Gastroesophageal sphincter (tissue), 4 donors: Measurements from ENCODE around the gene EMILIN3. TPM values are rescaled to one million over a fixed set of nuclear protein-coding genes. Genes with fewer than 3 reads are reported as not detected.

Experiments
- ATAC-seq: fragments of 150-250 bp; one replicate; pipeline ENCODE4 v1.9.1; 2016; ENCODE audit warnings: mild to moderate bottlenecking, moderate library complexity
- H3K27ac ChIP-seq, 4 donors: fragments of 200-600 bp; sonication (generic) in 3 of 4; 1 replicate in 3 of 4; 2 replicates in 1 of 4; pipeline ENCODE4 v1.5.1; 2016 to 2019
- H3K27me3 ChIP-seq: fragments of 200-600 bp; sonication (generic); one replicate; pipeline ENCODE4 v1.5.1; 2019
- H3K36me3 ChIP-seq, 2 donors: fragments of 200-600 bp; sonication (generic); one replicate each; pipeline ENCODE4 v1.5.1; 2019; ENCODE audit warnings: control low read depth in 1 of 2
- H3K4me1 ChIP-seq, 3 donors: fragments of 200-600 bp; sonication (generic); 1 replicate in 2 of 3; 2 replicates in 1 of 3; pipeline ENCODE4 v1.5.1; 2016 to 2019; ENCODE audit warnings: control low read depth in 2 of 3
- H3K4me3 ChIP-seq, 2 donors: fragments of 200-600 bp; sonication (generic); one replicate each; pipeline ENCODE4 v1.5.1; 2019; ENCODE audit warnings: mild to moderate bottlenecking in 1 of 2, moderate library complexity in 1 of 2
- H3K9me3 ChIP-seq, 3 donors: fragments of 200-600 bp; sonication (generic); one replicate each; pipeline ENCODE4 v1.5.1; 2017 to 2019; ENCODE audit warnings: control low read depth in 2 of 3
- EP300 ChIP-seq: sonication (generic); formaldehyde crosslinking; IDR thresholded peaks from one replicate; pipeline ENCODE4 v1.6.1; 2017; ENCODE audit warnings: antibody characterized with exemption, mild to moderate bottlenecking
- POLR2A ChIP-seq, 2 donors: fragments of 450-650 bp; IDR thresholded peaks; one replicate each; pipeline ENCODE4 v1.6.1; 2017; ENCODE audit warnings: antibody characterized with exemption in 2 of 2, mild to moderate bottlenecking in 2 of 2, moderate library complexity in 1 of 2
- POLR2AphosphoS5 ChIP-seq: sonication (generic); formaldehyde crosslinking; IDR thresholded peaks from one replicate; pipeline ENCODE4 v1.6.1; 2017; ENCODE audit warnings: antibody characterized with exemption
- WGBS, 2 donors: methylation state at CpG; one replicate each; pipeline ENCODE4 v1.1.5; 2018; ENCODE audit warnings: low coverage in 1 of 2; 5-methylcytosine and 5-hydroxymethylcytosine counted together
- total RNA-seq, 4 donors: library from RNA; depleted of rRNA; stranded (reverse); fragments of >200 nt; gene quantifications; one replicate each; pipeline ENCODE4 v1.1.0, GENCODE V29; 2016
- TF ChIP-seq, protein P1 (sequence below), 4 experiments: fragments of 200-600 bp in 2 of 4; fragments of 450-650 bp in 2 of 4; sonication (generic) in 1 of 4; IDR thresholded peaks; one replicate each; pipeline ENCODE4 v1.5.1; 2017 to 2019; ENCODE audit warnings: antibody characterized with exemption in 4 of 4, mild to moderate bottlenecking in 2 of 4, moderate library complexity in 2 of 4

EMILIN3 gene
- total RNA-seq, 4 donors from 2014 or later: 1.1 to 3.6 (median 2.9) TPM

DNA sequence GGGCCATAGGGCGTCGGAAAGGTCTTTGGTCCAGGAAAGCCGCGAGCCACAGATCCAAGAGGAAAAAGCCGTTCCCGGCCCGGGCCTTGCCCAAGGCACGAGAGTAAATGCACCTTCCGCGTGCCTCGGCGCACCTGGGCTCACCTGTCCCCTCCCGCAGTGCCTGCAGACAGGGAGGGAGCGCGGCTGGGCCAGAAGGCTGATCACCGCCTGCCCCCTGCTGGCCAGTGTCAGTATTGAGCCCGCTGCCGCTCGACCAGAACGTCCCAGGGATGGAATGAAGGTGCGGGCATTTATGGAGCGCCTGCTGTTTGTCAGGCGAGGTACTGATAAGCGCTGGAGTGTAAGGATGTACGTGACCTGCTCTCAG lies 26.7 kb downstream of the EMILIN3 start:
- Histone ChIP-seq H3K4me3 (peak overlapping the region in 1 of 2 donors; percentile 49), H3K36me3 (no peaks in the 10 kb centered on the region), H3K9me3 (no peaks in the 10 kb centered on the region), H3K4me1 (peaks cover 0 to 41% (median 16%) of the 10 kb centered on the region in 3 donors), H3K27me3 (no peaks in the 10 kb centered on the region), H3K27ac (peak overlapping the region in 3 of 4 donors; percentile 79 to 83 (median 82))
- peak; percentile 77 for ATAC-seq
- WGBS, 2 donors: 0% methylated on average over 1 to 8 of the region's 25 CpGs
- TF ChIP-seq POLR2A (IDR thresholded peaks at IDR 0.05) (no peak), POLR2AphosphoS5 (peak; percentile 13)
- TF ChIP-seq, protein P1, sequence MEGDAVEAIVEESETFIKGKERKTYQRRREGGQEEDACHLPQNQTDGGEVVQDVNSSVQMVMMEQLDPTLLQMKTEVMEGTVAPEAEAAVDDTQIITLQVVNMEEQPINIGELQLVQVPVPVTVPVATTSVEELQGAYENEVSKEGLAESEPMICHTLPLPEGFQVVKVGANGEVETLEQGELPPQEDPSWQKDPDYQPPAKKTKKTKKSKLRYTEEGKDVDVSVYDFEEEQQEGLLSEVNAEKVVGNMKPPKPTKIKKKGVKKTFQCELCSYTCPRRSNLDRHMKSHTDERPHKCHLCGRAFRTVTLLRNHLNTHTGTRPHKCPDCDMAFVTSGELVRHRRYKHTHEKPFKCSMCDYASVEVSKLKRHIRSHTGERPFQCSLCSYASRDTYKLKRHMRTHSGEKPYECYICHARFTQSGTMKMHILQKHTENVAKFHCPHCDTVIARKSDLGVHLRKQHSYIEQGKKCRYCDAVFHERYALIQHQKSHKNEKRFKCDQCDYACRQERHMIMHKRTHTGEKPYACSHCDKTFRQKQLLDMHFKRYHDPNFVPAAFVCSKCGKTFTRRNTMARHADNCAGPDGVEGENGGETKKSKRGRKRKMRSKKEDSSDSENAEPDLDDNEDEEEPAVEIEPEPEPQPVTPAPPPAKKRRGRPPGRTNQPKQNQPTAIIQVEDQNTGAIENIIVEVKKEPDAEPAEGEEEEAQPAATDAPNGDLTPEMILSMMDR (IDR thresholded peaks at IDR 0.05): peak in 3 of 4 experiments; percentile 99 to 100 (median 100)

DNA sequence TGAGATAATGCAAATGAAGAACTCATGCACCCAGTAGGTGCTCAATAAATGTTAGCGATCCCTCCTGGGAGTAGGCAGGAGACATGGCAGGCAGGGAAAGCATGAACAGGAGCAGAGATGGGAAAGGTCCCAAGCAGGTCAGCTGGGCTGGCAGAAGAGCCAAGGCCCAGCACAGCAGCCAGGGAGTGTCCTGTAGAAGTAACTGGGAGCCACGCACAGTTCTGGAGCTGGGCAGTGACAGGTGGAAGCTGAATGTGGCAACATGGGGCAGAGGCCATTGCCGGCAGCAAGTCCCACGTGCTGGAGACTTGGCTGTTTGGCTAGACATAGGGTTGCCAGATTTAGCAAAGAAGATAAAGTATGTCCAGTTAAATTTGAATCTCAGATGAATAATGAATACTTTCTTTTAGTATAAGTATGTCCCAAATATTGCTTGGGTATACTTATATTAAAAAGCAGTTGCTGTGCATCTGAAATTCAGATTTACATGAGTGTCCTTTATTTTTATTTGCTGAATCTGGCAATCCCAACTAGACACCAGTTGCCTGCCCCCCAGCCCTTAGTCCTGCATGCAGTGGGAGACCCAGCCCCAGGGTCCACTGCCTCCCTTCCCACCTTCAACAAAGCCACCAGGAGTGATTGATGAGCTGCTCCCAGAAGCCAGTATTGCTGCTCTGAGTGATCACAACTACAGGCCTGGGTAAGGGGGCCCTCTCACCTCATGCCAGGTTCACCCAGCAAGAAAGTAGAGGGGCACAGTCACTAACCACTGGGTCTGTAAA lies 29.7 kb downstream of the EMILIN3 start:
- Histone ChIP-seq H3K4me3 (no peak overlapping the region), H3K4me1 (peaks cover 0 to 43% (median 18%) of the 10 kb centered on the region in 3 donors), H3K36me3 (no peaks in the 10 kb centered on the region), H3K9me3 (no peaks in the 10 kb centered on the region), H3K27ac (no peak overlapping the region), H3K27me3 (no peaks in the 10 kb centered on the region)
- ATAC-seq: no peak
- TF ChIP-seq EP300: no peak
- TF ChIP-seq, protein P1 (IDR thresholded peaks at IDR 0.05): no peak
- no peak for TF ChIP-seq POLR2A (IDR thresholded peaks at IDR 0.05)
- no peak for TF ChIP-seq POLR2AphosphoS5
- WGBS, 2 donors: 96 to 100% methylated on average over 3 to 4 of the region's 4 CpGs

DNA sequence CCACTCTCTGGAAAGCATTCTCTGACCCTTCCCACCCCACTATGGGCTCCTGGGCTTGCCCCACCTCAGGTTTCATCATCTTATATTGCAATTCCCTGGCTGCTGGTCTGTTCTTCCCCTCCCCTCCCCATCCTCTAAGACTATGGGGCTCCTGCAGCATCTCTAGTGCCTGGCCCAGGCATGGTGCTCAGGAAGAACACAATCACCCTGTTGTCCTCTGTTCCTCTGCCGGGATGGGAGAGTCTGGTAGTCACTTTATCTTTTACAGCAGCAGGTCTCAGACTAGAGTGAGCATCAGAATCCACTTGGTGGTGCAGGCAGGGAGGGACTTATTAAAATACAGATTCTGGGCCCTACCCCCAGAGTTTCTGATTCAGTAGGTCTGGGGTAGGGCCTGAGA lies 31.0 kb downstream of the EMILIN3 start:
- 67% methylated on average over 1 of the region's 1 CpG; no CpG with 5 or more reads in 1 of the 2 donors for WGBS, 2 donors
- H3K4me1 ChIP-seq: peaks cover 0 to 30% (median 13%) of the 10 kb centered on the region in 3 donors
- TF ChIP-seq, protein P1 (IDR thresholded peaks at IDR 0.05): no peak
- TF ChIP-seq POLR2A (IDR thresholded peaks at IDR 0.05): no peak
- H3K4me3 ChIP-seq: no peak overlapping the region
- no peaks in the 10 kb centered on the region for H3K36me3 ChIP-seq
- no peak for ATAC-seq
- peak overlapping the region in 3 of 4 donors; percentile 52 to 66 (median 54) for H3K27ac ChIP-seq
- H3K9me3 ChIP-seq: no peaks in the 10 kb centered on the region
- no peaks in the 10 kb centered on the region for H3K27me3 ChIP-seq

DNA sequence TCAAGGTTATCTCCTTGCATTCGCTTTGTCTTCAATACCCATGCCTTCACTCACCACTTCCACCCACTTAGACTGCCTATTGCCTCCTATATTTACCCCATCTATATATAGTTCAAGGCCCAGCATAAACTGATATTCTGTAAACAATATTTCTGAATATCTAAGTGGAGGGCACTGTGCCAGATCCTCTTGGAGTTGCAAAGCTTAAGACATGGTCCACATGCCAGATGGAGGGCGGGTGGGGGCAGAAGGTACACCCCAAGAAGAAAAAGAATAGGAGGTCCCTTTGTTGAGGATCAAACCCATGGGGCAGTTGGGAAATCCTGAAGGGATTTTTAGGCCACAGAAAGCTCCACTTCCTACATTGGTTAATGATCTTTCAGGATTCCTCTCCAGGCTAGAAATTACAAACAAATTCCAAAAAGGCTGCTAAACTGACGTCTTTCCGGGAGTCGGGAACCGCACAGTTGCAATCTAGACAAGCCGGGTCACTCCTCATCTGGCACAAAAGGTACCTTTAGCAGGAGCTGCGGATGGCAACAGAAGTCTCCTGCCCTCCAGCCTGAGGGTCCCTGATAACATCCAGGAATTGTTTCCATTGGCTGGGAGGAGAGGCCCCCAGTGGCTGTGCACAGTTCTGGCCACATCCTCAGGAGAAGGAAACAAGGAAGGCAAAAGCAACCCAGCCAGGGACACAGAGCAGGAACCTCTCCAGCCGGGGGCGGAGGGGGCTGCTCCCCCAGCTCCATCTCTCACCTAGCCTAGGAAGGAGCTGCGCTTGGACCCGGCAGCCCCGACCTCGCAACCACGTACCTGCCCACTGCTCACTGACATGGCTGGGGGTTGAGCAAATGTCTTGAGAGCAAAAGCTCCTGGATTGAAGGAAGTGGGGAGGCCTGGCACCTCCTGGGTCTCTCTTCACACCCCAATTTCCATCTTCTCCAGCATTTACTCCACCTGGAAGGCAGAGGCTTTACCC lies 31.9 kb downstream of the EMILIN3 start:
- no peaks in the 10 kb centered on the region for H3K27me3 ChIP-seq
- H3K27ac ChIP-seq: peak overlapping the region in 3 of 4 donors; percentile 52 to 66 (median 54)
- H3K4me3 ChIP-seq: no peak overlapping the region
- ATAC-seq: peak; percentile 37
- no peaks in the 10 kb centered on the region for H3K36me3 ChIP-seq
- WGBS, 2 donors: 69 to 100% methylated on average over 1 to 11 of the region's 15 CpGs
- H3K9me3 ChIP-seq: no peaks in the 10 kb centered on the region
- TF ChIP-seq POLR2A (IDR thresholded peaks at IDR 0.05): no peak
- peak; percentile 52 for TF ChIP-seq POLR2AphosphoS5
- TF ChIP-seq, protein P1 (IDR thresholded peaks at IDR 0.05): no peak
- TF ChIP-seq EP300: no peak
- peaks cover 3 to 28% (median 9%) of the 10 kb centered on the region in 3 donors for H3K4me1 ChIP-seq
